WTC11 (cell line): ENCODE data around the gene RAB6A.

Experiments
- ATF1 ChIP-seq: sonication (generic); formaldehyde crosslinking; IDR thresholded peaks from 2 replicates; pipeline ENCODE4 v1.8.1; 2023; ENCODE audit warnings: mild to moderate bottlenecking, moderate library complexity, missing genetic modification reagents
- ELF4 ChIP-seq: sonication (generic); formaldehyde crosslinking; IDR thresholded peaks from 2 replicates; pipeline ENCODE4 v1.8.1; 2022; ENCODE audit warnings: low read depth, mild to moderate bottlenecking, moderate library complexity, missing genetic modification reagents
- FOXK1 ChIP-seq: sonication (generic); formaldehyde crosslinking; IDR thresholded peaks from 2 replicates; pipeline ENCODE4 v1.8.0; 2022; ENCODE audit warnings: mild to moderate bottlenecking, moderate library complexity, missing genetic modification reagents
- HMGA2 ChIP-seq: fragments of 250-450 bp; sonication (Bioruptor Pico); IDR thresholded peaks from 2 replicates; pipeline ENCODE4 v1.4.0; 2021; ENCODE audit warnings: mild to moderate bottlenecking, moderate library complexity
- NR2C2 ChIP-seq: sonication (generic); formaldehyde crosslinking; IDR thresholded peaks from 2 replicates; pipeline ENCODE4 v1.8.0; 2022; ENCODE audit warnings: mild to moderate bottlenecking, missing genetic modification reagents
- TF ChIP-seq, protein P1 (sequence below): fragments of 200-600 bp; IDR thresholded peaks from 2 replicates; pipeline ENCODE4 v1.8.0; 2022; ENCODE audit warnings: antibody characterized with exemption

DNA sequence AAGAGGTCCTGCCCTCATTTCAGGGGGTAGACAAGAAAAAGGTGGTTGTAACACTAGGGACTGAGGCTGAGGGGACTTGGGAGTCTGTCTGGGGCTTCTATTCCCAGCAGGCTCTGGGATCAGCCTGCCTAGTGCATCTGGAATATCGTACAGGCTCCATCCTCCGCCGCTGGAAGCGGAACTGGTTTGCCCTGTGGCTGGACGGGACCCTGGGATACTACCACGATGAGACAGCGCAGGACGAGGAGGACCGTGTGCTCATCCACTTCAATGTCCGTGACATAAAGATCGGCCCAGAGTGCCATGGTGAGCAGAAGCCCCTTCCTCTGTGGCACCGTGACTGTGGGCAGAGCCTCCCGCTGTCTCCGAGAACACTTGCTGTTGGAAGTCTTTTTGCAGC, 110.5 kb downstream of the RAB6A start:
- TF ChIP-seq, protein P1, sequence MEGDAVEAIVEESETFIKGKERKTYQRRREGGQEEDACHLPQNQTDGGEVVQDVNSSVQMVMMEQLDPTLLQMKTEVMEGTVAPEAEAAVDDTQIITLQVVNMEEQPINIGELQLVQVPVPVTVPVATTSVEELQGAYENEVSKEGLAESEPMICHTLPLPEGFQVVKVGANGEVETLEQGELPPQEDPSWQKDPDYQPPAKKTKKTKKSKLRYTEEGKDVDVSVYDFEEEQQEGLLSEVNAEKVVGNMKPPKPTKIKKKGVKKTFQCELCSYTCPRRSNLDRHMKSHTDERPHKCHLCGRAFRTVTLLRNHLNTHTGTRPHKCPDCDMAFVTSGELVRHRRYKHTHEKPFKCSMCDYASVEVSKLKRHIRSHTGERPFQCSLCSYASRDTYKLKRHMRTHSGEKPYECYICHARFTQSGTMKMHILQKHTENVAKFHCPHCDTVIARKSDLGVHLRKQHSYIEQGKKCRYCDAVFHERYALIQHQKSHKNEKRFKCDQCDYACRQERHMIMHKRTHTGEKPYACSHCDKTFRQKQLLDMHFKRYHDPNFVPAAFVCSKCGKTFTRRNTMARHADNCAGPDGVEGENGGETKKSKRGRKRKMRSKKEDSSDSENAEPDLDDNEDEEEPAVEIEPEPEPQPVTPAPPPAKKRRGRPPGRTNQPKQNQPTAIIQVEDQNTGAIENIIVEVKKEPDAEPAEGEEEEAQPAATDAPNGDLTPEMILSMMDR: no peak
- TF ChIP-seq NR2C2 (CRISPR knock-in tag) (no peak), FOXK1 (no peak), HMGA2 (CRISPR knock-in tag) (no peak), ELF4 (no peak), ATF1 (CRISPR knock-in tag) (no peak)
